Fibroblast of lung (primary cell): ENCODE measurements around the gene SLC16A9. TPM values are rescaled to one million over a fixed set of nuclear protein-coding genes. Genes with fewer than 3 reads are reported as not detected.

ENCODE experiments used
- DNase-seq, 2 donors: peaks; one replicate each; pipeline versions ENCODE4 v3.0.0 to v3.0.0-alpha.2; 2010; ENCODE audit warnings: low read depth in 2 of 2
- H2AFZ ChIP-seq: 2 replicates; pipeline ENCODE4 v1.5.1; 2012; ENCODE audit warnings: low read length, control low read depth, inconsistent platforms
- H3K27ac ChIP-seq: 2 replicates; pipeline ENCODE4 v1.5.1; 2011; ENCODE audit warnings: low read length, control low read depth; ENCODE audit not compliant: insufficient read depth
- H3K27me3 ChIP-seq: 2 replicates; pipeline ENCODE4 v1.5.1; 2011; ENCODE audit warnings: mild to moderate bottlenecking, low read length; ENCODE audit not compliant: control insufficient read depth, insufficient read depth
- H3K36me3 ChIP-seq: 2 replicates; pipeline ENCODE4 v1.5.1; 2011; ENCODE audit warnings: low read length; ENCODE audit not compliant: control insufficient read depth, insufficient read depth
- H3K4me1 ChIP-seq: 2 replicates; pipeline ENCODE4 v1.5.1; 2011; ENCODE audit warnings: low read length; ENCODE audit not compliant: control insufficient read depth, insufficient read depth; ENCODE audit errors: extremely low read depth
- H3K4me2 ChIP-seq: 2 replicates; pipeline ENCODE4 v1.5.1; 2011; ENCODE audit warnings: low read length, control low read depth; ENCODE audit not compliant: insufficient read depth; ENCODE audit errors: extremely low read depth
- H3K4me3 ChIP-seq, 4 experiments: fragments of 200-600 bp in 1 of 4; sonication (generic) in 1 of 4; replicated peaks in 1 of 4; 2 replicates each; pipeline ENCODE4 v1.5.1; 2011 to 2016; ENCODE audit warnings: low read length in 4 of 4, low read depth in 3 of 4, mild to moderate bottlenecking in 3 of 4, control low read depth in 2 of 4, inconsistent platforms in 1 of 4, mixed read lengths in 1 of 4; ENCODE audit not compliant: insufficient read depth in 1 of 4; ENCODE audit errors: control extremely low read depth in 1 of 4
- H3K79me2 ChIP-seq: 2 replicates; pipeline ENCODE4 v1.5.1; 2012; ENCODE audit warnings: mild to moderate bottlenecking, low read length, inconsistent platforms; ENCODE audit not compliant: control insufficient read depth, insufficient read depth
- H3K9ac ChIP-seq: 2 replicates; pipeline ENCODE4 v1.5.1; 2011; ENCODE audit warnings: mild to moderate bottlenecking, low read length, control low read depth; ENCODE audit not compliant: insufficient read depth
- H3K9me3 ChIP-seq: 2 replicates; pipeline ENCODE4 v1.5.1; 2012; ENCODE audit warnings: low read depth, low read length; ENCODE audit not compliant: control insufficient read depth, insufficient read depth
- H4K20me1 ChIP-seq: 2 replicates; pipeline ENCODE4 v1.5.1; 2011; ENCODE audit warnings: low read length; ENCODE audit not compliant: control insufficient read depth, insufficient read depth; ENCODE audit errors: extremely low read depth
- CTCF ChIP-seq, 2 donors: IDR thresholded peaks in 1 of 2; conservative IDR thresholded peaks in 1 of 2; 1 replicate in 1 of 2; 2 replicates in 1 of 2; pipeline ENCODE4 v1.5.1; 2011 to 2012; ENCODE audit warnings: low read length in 2 of 2, control low read depth in 1 of 2, inconsistent platforms in 1 of 2, low read depth in 1 of 2, mild to moderate bottlenecking in 1 of 2
- EZH2 ChIP-seq: IDR thresholded peaks from 2 replicates; pipeline ENCODE4 v1.5.1; 2012; ENCODE audit warnings: low read length, control low read depth, mild to moderate bottlenecking; ENCODE audit errors: missing control alignments
- polyA plus RNA-seq, 2 donors: library from polyadenylated mRNA; depleted of rRNA in 1 of 2; stranded (reverse) in 1 of 2; unstranded in 1 of 2; fragments of >200 nt; gene quantifications; 2 replicates each; pipeline ENCODE4 v1.2.1, GENCODE V29; 2011 to 2012; ENCODE audit warnings: missing spikeins in 1 of 2
- total RNA-seq: library from RNA; depleted of rRNA; stranded (reverse); fragments of >200 nt; gene quantifications from 2 replicates; pipeline ENCODE4 v1.2.1, GENCODE V29; 2014

The SLC16A9 gene
- total and polyA plus RNA-seq, 2 donors (not counting 1 experiment from before 2014, with no cell fraction given) = 0.08 to 0.66 TPM

GRCh38 chr10:59618666-59619065 is 91.0 kb downstream of the SLC16A9 start:
- H3K36me3 ChIP-seq = no peaks in the 10 kb centered on the region
- H3K27me3 ChIP-seq = no peaks in the 10 kb centered on the region
- H3K4me3 ChIP-seq = no peak overlapping the region
- H4K20me1 ChIP-seq = no peaks in the 10 kb centered on the region
- H3K9ac ChIP-seq = no peak overlapping the region
- DNase-seq = no peak
- H2AFZ ChIP-seq = no peak overlapping the region
- H3K79me2 ChIP-seq = no peaks in the 10 kb centered on the region
- H3K4me1 ChIP-seq = no peaks in the 10 kb centered on the region
- no peak overlapping the region for H3K4me2 ChIP-seq
- H3K9me3 ChIP-seq = no peaks in the 10 kb centered on the region
- no peak overlapping the region for H3K27ac ChIP-seq
- TF ChIP-seq CTCF (conservative IDR thresholded peaks at IDR 0.05 in 1 of 2, IDR thresholded peaks at IDR 0.05 in 1 of 2; ENCODE audit: low read depth in 1 of 2, low read length in 2 of 2) (no peak), EZH2 (no peak)

DNA sequence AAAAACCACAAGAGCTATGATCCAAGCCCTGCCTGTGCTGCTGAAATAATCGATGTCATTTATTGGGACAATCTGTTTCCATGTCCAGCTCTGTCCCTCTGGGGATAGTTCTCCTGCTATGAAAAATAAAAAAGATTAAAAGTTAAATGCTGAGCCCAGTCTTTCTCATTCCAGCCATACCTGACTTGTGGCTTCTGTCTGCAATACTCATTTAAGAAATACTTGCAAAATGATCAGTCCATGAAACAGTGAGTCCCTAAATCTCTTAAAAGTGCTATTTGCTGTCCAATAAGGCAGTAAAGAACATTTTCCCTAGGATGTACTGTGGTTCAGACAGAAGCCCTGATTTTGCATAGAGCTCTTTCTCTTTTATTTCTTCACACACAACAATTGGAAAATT is 91.7 kb downstream of the SLC16A9 start:
- TF ChIP-seq CTCF (conservative IDR thresholded peaks at IDR 0.05 in 1 of 2, IDR thresholded peaks at IDR 0.05 in 1 of 2; ENCODE audit: low read depth in 1 of 2, low read length in 2 of 2) (no peak), EZH2 (no peak)
- no peaks in the 10 kb centered on the region for H3K4me1 ChIP-seq
- H3K79me2 ChIP-seq = no peaks in the 10 kb centered on the region
- no peaks in the 10 kb centered on the region for H4K20me1 ChIP-seq
- H3K27me3 ChIP-seq = no peaks in the 10 kb centered on the region
- H2AFZ ChIP-seq = no peak overlapping the region
- no peak overlapping the region for H3K4me2 ChIP-seq
- no peak overlapping the region for H3K4me3 ChIP-seq
- no peak overlapping the region for H3K27ac ChIP-seq
- no peaks in the 10 kb centered on the region for H3K36me3 ChIP-seq
- DNase-seq = peak in 1 of 2 donors; percentile 16
- H3K9me3 ChIP-seq = no peaks in the 10 kb centered on the region
- no peak overlapping the region for H3K9ac ChIP-seq

- Histone ChIP-seq H2AFZ (no peak overlapping the region), H3K4me3 (no peak overlapping the region), H3K36me3 (no peaks in the 10 kb centered on the region), H3K9me3 (no peaks in the 10 kb centered on the region), H3K9ac (no peak overlapping the region), H3K4me2 (no peak overlapping the region), H3K27me3 (no peaks in the 10 kb centered on the region), H3K4me1 (no peaks in the 10 kb centered on the region), H3K27ac (no peak overlapping the region), H3K79me2 (no peaks in the 10 kb centered on the region), H4K20me1 (no peaks in the 10 kb centered on the region)
- TF ChIP-seq EZH2 (no peak), CTCF (conservative IDR thresholded peaks at IDR 0.05 in 1 of 2, IDR thresholded peaks at IDR 0.05 in 1 of 2; ENCODE audit: low read depth in 1 of 2, low read length in 2 of 2) (no peak)
- no peak for DNase-seq
Measured at GRCh38 chr10:59611048-59611447, 98.6 kb downstream of the SLC16A9 start.
